H1 (cell line): Measurements from ENCODE around the gene ATXN1L. TPM values are rescaled to one million over a fixed set of nuclear protein-coding genes. Genes with fewer than 3 reads are reported as not detected.
A peak's percentile ranks its signal among the peaks of the same experiment; 100 is the strongest.

Source experiments
- CTCF ChIA-PET: fragments of 300-600 bp; sonication (Branson Sonifier 250); formaldehyde crosslinking; loops from one replicate; lab custom pipeline; 2021; ENCODE audit not compliant: partially characterized antibody; lab: Charles Lee
- POLR2A ChIA-PET: fragments of 300-600 bp; sonication (Branson Sonifier 250); formaldehyde crosslinking; loops from one replicate; lab custom pipeline; 2021; ENCODE audit warnings: inconsistent platforms; ENCODE audit not compliant: partially characterized antibody; lab: Charles Lee
- DNase-seq, 2 experiments: peaks; one replicate each; pipeline versions ENCODE4 v3.0.0 to v3.0.0-alpha.2; 2010 to 2022; ENCODE audit warnings: low spot score in 2 of 2, low read depth in 1 of 2, mixed read lengths in 1 of 2
- FAIRE-seq: peaks from 2 replicates; lab custom pipeline; 2011; peaks lifted over from hg19 to GRCh38; lab: Jason Lieb, UNC
- H2AFZ ChIP-seq: 2 replicates; pipeline ENCODE4 v1.8.1; 2012; ENCODE audit warnings: low read length, inconsistent platforms
- H2AK5ac ChIP-seq: 2 replicates; pipeline ENCODE4 v1.6.1; 2013; ENCODE audit warnings: low read depth, low read length
- H2BK120ac ChIP-seq: replicated peaks from 2 replicates; pipeline ENCODE3; 2013; ENCODE audit warnings: low read depth, low read length, inconsistent platforms
- H2BK12ac ChIP-seq: 2 replicates; pipeline ENCODE4 v1.6.1; 2013; ENCODE audit warnings: low read depth, low read length
- H2BK15ac ChIP-seq: 2 replicates; pipeline ENCODE4 v1.6.1; 2013; ENCODE audit warnings: low read length
- H2BK20ac ChIP-seq: 2 replicates; pipeline ENCODE4 v1.6.1; 2013; ENCODE audit warnings: low read length
- H2BK5ac ChIP-seq: 2 replicates; pipeline ENCODE4 v1.6.1; 2013; ENCODE audit warnings: low read depth, low read length
- H3K14ac ChIP-seq: 2 replicates; pipeline ENCODE4 v1.6.1; 2013; ENCODE audit warnings: inconsistent platforms; ENCODE audit not compliant: insufficient read length
- H3K18ac ChIP-seq: 2 replicates; pipeline ENCODE4 v1.6.1; 2013; ENCODE audit warnings: low read length; ENCODE audit errors: extremely low read depth
- H3K23ac ChIP-seq: 2 replicates; pipeline ENCODE4 v1.6.1; 2013; ENCODE audit warnings: inconsistent platforms; ENCODE audit not compliant: insufficient read length
- H3K23me2 ChIP-seq: 2 replicates; pipeline ENCODE4 v1.6.1; 2013; ENCODE audit warnings: low read depth, low read length
- H3K27ac ChIP-seq: 2 replicates; pipeline ENCODE4 v1.6.1; 2011; ENCODE audit warnings: low read depth, low read length, inconsistent platforms
- H3K27me3 ChIP-seq, 4 experiments: replicated peaks in 1 of 4; 1 replicate in 1 of 4; 2 replicates in 3 of 4; pipeline versions ENCODE4 v1.6.1 to v1.8.1; 2011 to 2013; ENCODE audit warnings: low read length in 3 of 4, mild to moderate bottlenecking in 3 of 4, inconsistent platforms in 2 of 4, mixed read lengths in 2 of 4, moderate library complexity in 1 of 4; ENCODE audit not compliant: control insufficient read depth in 3 of 4, insufficient read depth in 3 of 4; ENCODE audit errors: extremely low read depth in 1 of 4
- H3K36me3 ChIP-seq, 4 experiments: 2 replicates each; pipeline versions ENCODE4 v1.6.1 to v1.8.1; 2011 to 2013; ENCODE audit warnings: mild to moderate bottlenecking in 4 of 4, low read length in 3 of 4, moderate library complexity in 2 of 4, control low read depth in 1 of 4, inconsistent platforms in 1 of 4; ENCODE audit not compliant: insufficient read depth in 4 of 4, control insufficient read depth in 2 of 4
- H3K4ac ChIP-seq: replicated peaks from 2 replicates; pipeline ENCODE3; 2013; ENCODE audit warnings: low read length, low read depth, mixed read lengths, inconsistent platforms; ENCODE audit not compliant: insufficient read length
- H3K4me1 ChIP-seq, 4 experiments: replicated peaks in 1 of 4; 1 replicate in 1 of 4; 2 replicates in 3 of 4; pipeline versions ENCODE4 v1.6.1 to v1.8.1; 2011 to 2013; ENCODE audit warnings: low read length in 3 of 4, inconsistent platforms in 2 of 4, mixed read lengths in 1 of 4; ENCODE audit not compliant: insufficient read depth in 4 of 4, control insufficient read depth in 3 of 4
- H3K4me2 ChIP-seq, 2 experiments: 2 replicates each; pipeline versions ENCODE4 v1.6.1 to v1.8.1; 2011 to 2013; ENCODE audit warnings: low read depth in 2 of 2, low read length in 2 of 2, control low read depth in 1 of 2, inconsistent platforms in 1 of 2, mild to moderate bottlenecking in 1 of 2; ENCODE audit not compliant: insufficient read depth in 1 of 2
- H3K4me3 ChIP-seq, 4 experiments: fragments of 200-600, 300-600 bp in 1 of 4; sonication (generic), shearing (Covaris generic), sonication (Bioruptor Twin) in 1 of 4; 2 replicates each; pipeline versions ENCODE4 v1.5.1 to v1.8.1; 2011 to 2016; ENCODE audit warnings: low read length in 4 of 4, low read depth in 3 of 4, control low read depth in 2 of 4, inconsistent platforms in 2 of 4, mild to moderate bottlenecking in 2 of 4, mixed read lengths in 1 of 4, moderate library complexity in 1 of 4; ENCODE audit not compliant: insufficient read depth in 2 of 4; ENCODE audit errors: extremely low read depth in 1 of 4
- H3K56ac ChIP-seq: replicated peaks from 2 replicates; pipeline ENCODE3; 2013; ENCODE audit warnings: low read depth, mild to moderate bottlenecking, mixed read lengths, low read length, inconsistent platforms; ENCODE audit not compliant: insufficient read length
- H3K79me1 ChIP-seq: 2 replicates; pipeline ENCODE4 v1.6.1; 2013; ENCODE audit warnings: low read depth, low read length, control low read depth
- H3K79me2 ChIP-seq, 2 experiments: 2 replicates each; pipeline versions ENCODE4 v1.6.1 to v1.8.1; 2012 to 2013; ENCODE audit warnings: low read length in 2 of 2, mild to moderate bottlenecking in 2 of 2, inconsistent platforms in 1 of 2; ENCODE audit not compliant: insufficient read depth in 2 of 2, control insufficient read depth in 1 of 2
- H3K9ac ChIP-seq, 4 experiments: replicated peaks in 1 of 4; 1 replicate in 1 of 4; 2 replicates in 3 of 4; pipeline versions ENCODE4 v1.6.1 to v1.8.1; 2011 to 2013; ENCODE audit warnings: low read depth in 3 of 4, low read length in 3 of 4, control low read depth in 2 of 4, mild to moderate bottlenecking in 2 of 4, moderate library complexity in 2 of 4, inconsistent platforms in 1 of 4; ENCODE audit errors: extremely low read depth in 1 of 4
- H3K9me3 ChIP-seq, 2 experiments: 2 replicates each; pipeline versions ENCODE4 v1.6.1 to v1.8.1; 2012 to 2013; ENCODE audit warnings: mild to moderate bottlenecking in 2 of 2, moderate library complexity in 2 of 2, control low read depth in 1 of 2, inconsistent platforms in 1 of 2, low read depth in 1 of 2, low read length in 1 of 2, mixed read lengths in 1 of 2; ENCODE audit not compliant: insufficient read depth in 2 of 2
- H4K20me1 ChIP-seq, 2 experiments: replicated peaks in 1 of 2; 2 replicates each; pipeline versions ENCODE3 to v1.8.1; 2011 to 2013; ENCODE audit warnings: inconsistent platforms in 2 of 2, low read length in 2 of 2, mild to moderate bottlenecking in 1 of 2; ENCODE audit not compliant: insufficient read depth in 2 of 2, control insufficient read depth in 1 of 2
- H4K5ac ChIP-seq: 2 replicates; pipeline ENCODE4 v1.6.1; 2013; ENCODE audit warnings: low read length, low read depth, mixed read lengths, inconsistent platforms; ENCODE audit not compliant: insufficient read length
- H4K8ac ChIP-seq: 2 replicates; pipeline ENCODE4 v1.8.0; 2013; ENCODE audit warnings: mild to moderate bottlenecking, moderate library complexity, low read length, inconsistent platforms; ENCODE audit not compliant: insufficient read depth; ENCODE audit errors: extremely low read depth
- H4K91ac ChIP-seq: replicated peaks from 2 replicates; pipeline ENCODE3; 2013; ENCODE audit warnings: low read length, mixed read lengths, inconsistent platforms; ENCODE audit not compliant: insufficient read length
- CBX5 ChIP-seq: fragments of 300-800, 300-1000 bp; sonication (generic); IDR thresholded peaks from 2 replicates; pipeline ENCODE4 v1.7.1; 2016; ENCODE audit warnings: antibody characterized with exemption, low read length, low read depth
- CREB1 ChIP-seq: IDR thresholded peaks from 2 replicates; pipeline ENCODE4 v1.6.1; 2012; ENCODE audit warnings: inconsistent platforms
- KDM1A ChIP-seq: fragments of 200-600, 300-600 bp; sonication (generic); IDR thresholded peaks from 2 replicates; pipeline ENCODE4 v1.7.1; 2016; ENCODE audit warnings: mild to moderate bottlenecking, low read length, borderline replicate concordance
- WGBS, 2 experiments: shearing (Covaris generic) in 1 of 2; methylation state at CpG; one replicate each; pipeline versions ENCODE4 v1.1.6 to v1.1.7; 2013 to 2015; ENCODE audit warnings: low lambda C conversion rate in 2 of 2, mixed read lengths in 2 of 2, inconsistent platforms in 1 of 2, low coverage in 1 of 2, missing lambda C conversion rate in 1 of 2; ENCODE audit not compliant: insufficient replicate concordance in 2 of 2, insufficient coverage in 1 of 2, insufficient read length in 1 of 2; ENCODE audit errors: extremely low coverage in 1 of 2, missing lambda C conversion rate in 1 of 2; 5-methylcytosine and 5-hydroxymethylcytosine counted together
- polyA plus RNA-seq, 7 experiments: library from polyadenylated mRNA; depleted of rRNA in 3 of 7; stranded (reverse) in 5 of 7; unstranded in 2 of 7; fragments of >200 nt in 5 of 7; fragments of 200-250 nt in 2 of 7; gene quantifications; 1 replicate in 5 of 7; 2 replicates in 1 of 7; 4 replicates in 1 of 7; pipeline versions ENCODE4 v1.2.1 to v1.2.3, GENCODE V29; 2011 to 2013; ENCODE audit warnings: missing spikeins in 2 of 7, mixed read lengths in 2 of 7
- total RNA-seq: library from RNA; stranded (reverse); fragmentation: NEBNext Ultra II Directional; extraction: Animal tissue kit (Norgen Biotek cat#: 25700); gene quantifications from 2 replicates; pipeline ENCODE4 v1.2.1, GENCODE V29; 2021

The ATXN1L gene
- total and polyA plus RNA-seq, 2 of the 8 experiments (the other 6 are each of a cell fraction or from before 2014, with no cell fraction given): 12.1 to 23.8 TPM

- TF ChIP-seq KDM1A (0 out of 2 replicates have a peak, but pooled peaks have one; percentile 42), CBX5 (no peak), CREB1 (no peak)
- H3K23me2 ChIP-seq: no peaks in the 10 kb centered on the region
- H3K4me3 ChIP-seq: no peak overlapping the region
- H3K79me2 ChIP-seq: peaks cover 66 to 100% of the 10 kb centered on the region in 2 experiments
- no peak overlapping the region for H2AFZ ChIP-seq
- H3K4me1 ChIP-seq: no peaks in the 10 kb centered on the region; a peak in 1 of 7 replicates
- H3K36me3 ChIP-seq: peaks cover 0 to 3% (median 0%) of the 10 kb centered on the region in 4 experiments; a peak in 2 of 8 replicates
- H2BK20ac ChIP-seq: no peak overlapping the region
- H3K56ac ChIP-seq: no peak overlapping the region
- H3K9me3 ChIP-seq: no peaks in the 10 kb centered on the region
- peaks cover 28 to 34% of the 10 kb centered on the region in 2 experiments for H4K20me1 ChIP-seq
- H4K8ac ChIP-seq: no peak overlapping the region
- 87 to 100% methylated on average over 2 to 5 of the region's 5 CpGs for WGBS, 2 experiments
- no peak overlapping the region for H3K27ac ChIP-seq
- no peak overlapping the region for H4K5ac ChIP-seq
- ChIA-PET CTCF (interaction anchor here (0.7 to 1.4 kb wide), 7 partner anchors 9 to 33 kb away, joined by 3 to 7 read pairs (median 3); partner anchors contain the start of gene ZNF821), POLR2A (interaction anchor here (0.9 to 2.7 kb wide), 7 partner anchors 8 to 96 kb away, joined by 3 to 11 read pairs (median 4); partner anchors contain the start of genes IST1 and ZNF821)
- no peak for DNase-seq
- H3K18ac ChIP-seq: no peak overlapping the region
- H3K79me1 ChIP-seq: no peaks in the 10 kb centered on the region
- H3K4me2 ChIP-seq: no peak overlapping the region
- H2BK15ac ChIP-seq: no peak overlapping the region
- H3K27me3 ChIP-seq: no peaks in the 10 kb centered on the region
- H3K23ac ChIP-seq: no peak overlapping the region
- no peak overlapping the region for H4K91ac ChIP-seq
- H2AK5ac ChIP-seq: no peak overlapping the region
- no peak overlapping the region for H3K9ac ChIP-seq
- no peak for FAIRE-seq
- H2BK12ac ChIP-seq: no peak overlapping the region
- no peak overlapping the region for H2BK5ac ChIP-seq
- no peak overlapping the region for H2BK120ac ChIP-seq
- H3K14ac ChIP-seq: no peak overlapping the region
- no peak overlapping the region for H3K4ac ChIP-seq
Measured at GRCh38 chr16:71902656-71903365, 57.0 kb downstream of the ATXN1L start.
